Common myeloid progenitor, CD34-positive (primary cell): Measurements from ENCODE around the gene ENPP3.

Source experiments
- CTCF ChIA-PET: fragments of 350-600 bp; sonication (Branson Sonifier 250); formaldehyde crosslinking; loops from one replicate; lab custom pipeline; 2021; ENCODE audit warnings: antibody characterized with exemption; lab: Charles Lee
- POLR2A ChIA-PET: fragments of 350-600 bp; sonication (Branson Sonifier 250); formaldehyde crosslinking; loops from one replicate; lab custom pipeline; 2021; ENCODE audit warnings: antibody characterized with exemption; lab: Charles Lee
- DNase-seq, 3 donors: peaks; one replicate each; pipeline versions ENCODE4 v3.0.0 to v3.0.0-alpha.2; 2013
- H3K27ac ChIP-seq, 2 experiments: 1 replicate in 1 of 2; 2 replicates in 1 of 2; pipeline ENCODE4 v1.7.0; 2013; ENCODE audit warnings: inconsistent platforms in 2 of 2, low read length in 2 of 2, mild to moderate bottlenecking in 2 of 2, low read depth in 1 of 2, moderate library complexity in 1 of 2; ENCODE audit not compliant: severe bottlenecking in 2 of 2, insufficient read depth in 1 of 2, poor library complexity in 1 of 2
- H3K27me3 ChIP-seq, 5 experiments: replicated peaks in 2 of 5; 1 replicate in 3 of 5; 2 replicates in 2 of 5; pipeline versions ENCODE4 v1.6.1 to v1.7.0; 2013; ENCODE audit warnings: low read length in 4 of 5, mild to moderate bottlenecking in 2 of 5, moderate library complexity in 2 of 5, inconsistent platforms in 1 of 5; ENCODE audit not compliant: insufficient read depth in 5 of 5, control insufficient read depth in 4 of 5
- H3K36me3 ChIP-seq, 4 experiments: 1 replicate in 2 of 4; 2 replicates in 2 of 4; pipeline versions ENCODE4 v1.6.1 to v1.7.0; 2013; ENCODE audit warnings: low read length in 3 of 4, control low read depth in 1 of 4, mild to moderate bottlenecking in 1 of 4; ENCODE audit not compliant: control insufficient read depth in 4 of 4, insufficient read depth in 4 of 4
- H3K4me1 ChIP-seq, 4 experiments: 1 replicate in 3 of 4; 2 replicates in 1 of 4; pipeline versions ENCODE4 v1.6.1 to v1.7.1; 2013; ENCODE audit warnings: low read length in 3 of 4, mild to moderate bottlenecking in 3 of 4, control low read depth in 1 of 4, inconsistent platforms in 1 of 4, moderate library complexity in 1 of 4; ENCODE audit not compliant: control insufficient read depth in 4 of 4, insufficient read depth in 4 of 4; ENCODE audit errors: control extremely low read depth in 1 of 4
- H3K4me3 ChIP-seq, 7 experiments: 1 replicate in 4 of 7; 2 replicates in 3 of 7; pipeline versions ENCODE4 v1.5.1 to v1.7.0; 2013; ENCODE audit warnings: mild to moderate bottlenecking in 7 of 7, low read length in 6 of 7, moderate library complexity in 6 of 7, inconsistent platforms in 2 of 7, low read depth in 2 of 7, control low read depth in 1 of 7; ENCODE audit not compliant: insufficient read depth in 4 of 7, control insufficient read depth in 1 of 7; ENCODE audit errors: extremely low read depth in 1 of 7
- H3K9me3 ChIP-seq, 5 experiments: 1 replicate in 4 of 5; 2 replicates in 1 of 5; pipeline versions ENCODE4 v1.6.1 to v1.7.1; 2013; ENCODE audit warnings: low read length in 4 of 5, mild to moderate bottlenecking in 2 of 5, inconsistent platforms in 1 of 5, low read depth in 1 of 5, moderate library complexity in 1 of 5; ENCODE audit not compliant: control insufficient read depth in 4 of 5, insufficient read depth in 2 of 5; ENCODE audit errors: control extremely low read depth in 1 of 5
- WGBS: methylation state at CpG from one replicate; pipeline ENCODE4 v1.1.5; 2013; ENCODE audit not compliant: insufficient coverage; 5-methylcytosine and 5-hydroxymethylcytosine counted together

Gene ENPP3

GRCh38 chr6:131769385-131770141 is 132.5 kb downstream of the ENPP3 start:
- DNase-seq = no peak
- peaks cover 0 to 20% (median 2%) of the 10 kb centered on the region in 5 experiments for H3K27me3 ChIP-seq
- CTCF ChIA-PET = no interaction called here

GRCh38 chr6:131770776-131771175 is 133.7 kb downstream of the ENPP3 start:
- peaks cover 0 to 18% (median 2%) of the 10 kb centered on the region in 5 experiments for H3K27me3 ChIP-seq
- no peaks in the 10 kb centered on the region for H3K36me3 ChIP-seq
- H3K4me3 ChIP-seq = no peak overlapping the region
- POLR2A ChIA-PET = no interaction called here
- WGBS = 100% methylated on average over 1 of the region's 1 CpG
- no peaks in the 10 kb centered on the region for H3K9me3 ChIP-seq
- no peak for DNase-seq
- CTCF ChIA-PET = no interaction called here
- no peak overlapping the region for H3K27ac ChIP-seq
- no peaks in the 10 kb centered on the region for H3K4me1 ChIP-seq

More at GRCh38 chr6:131769385-131770141, 132.5 kb downstream of the ENPP3 start:
- Histone ChIP-seq H3K4me3 (no peak overlapping the region), H3K4me1 (no peaks in the 10 kb centered on the region), H3K27ac (no peak overlapping the region), H3K36me3 (no peaks in the 10 kb centered on the region), H3K9me3 (peaks cover 0 to 2% (median 0%) of the 10 kb centered on the region in 5 experiments)
- WGBS = 99% methylated on average over 11 of the region's 15 CpGs
- POLR2A ChIA-PET = no interaction called here

GRCh38 chr6:131773284-131773950 is 136.3 kb downstream of the ENPP3 start:
- no peaks in the 10 kb centered on the region for H3K36me3 ChIP-seq
- CTCF ChIA-PET = no interaction called here
- DNase-seq = no peak
- no peak overlapping the region for H3K4me3 ChIP-seq
- H3K27me3 ChIP-seq = peaks cover 0 to 17% (median 2%) of the 10 kb centered on the region in 5 experiments
- no peak overlapping the region for H3K27ac ChIP-seq
- WGBS = 100% methylated on average over 2 of the region's 4 CpGs
- no peaks in the 10 kb centered on the region for H3K9me3 ChIP-seq
- POLR2A ChIA-PET = interaction anchor here (0.5 kb wide), 1 partner anchor 21 kb away, joined by 3 read pairs; no protein-coding TSS in a partner anchor
- H3K4me1 ChIP-seq = no peaks in the 10 kb centered on the region

GRCh38 chr6:131775886-131776285 is 138.8 kb downstream of the ENPP3 start:
- Histone ChIP-seq H3K27me3 (peaks cover 0 to 14% (median 2%) of the 10 kb centered on the region in 5 experiments), H3K4me1 (no peaks in the 10 kb centered on the region), H3K9me3 (no peaks in the 10 kb centered on the region), H3K27ac (no peak overlapping the region), H3K36me3 (no peaks in the 10 kb centered on the region), H3K4me3 (no peak overlapping the region)
- 93% methylated on average over 3 of the region's 3 CpGs for WGBS
- DNase-seq = no peak
- ChIA-PET POLR2A (no interaction called here), CTCF (no interaction called here)

- CTCF ChIA-PET = no interaction called here
- DNase-seq = no peak
- H3K4me3 ChIP-seq = no peak overlapping the region
- peaks cover 0 to 14% (median 2%) of the 10 kb centered on the region in 5 experiments for H3K27me3 ChIP-seq
- POLR2A ChIA-PET = no interaction called here
- no CpG with 5 or more reads among the region's 2 CpGs for WGBS
- H3K27ac ChIP-seq = no peak overlapping the region
- H3K9me3 ChIP-seq = no peaks in the 10 kb centered on the region
- no peaks in the 10 kb centered on the region for H3K36me3 ChIP-seq
- H3K4me1 ChIP-seq = no peaks in the 10 kb centered on the region
Observed at GRCh38 chr6:131776985-131777384, 139.9 kb downstream of the ENPP3 start.

- CTCF ChIA-PET = no interaction called here
- no peaks in the 10 kb centered on the region for H3K9me3 ChIP-seq
- POLR2A ChIA-PET = no interaction called here
- H3K27ac ChIP-seq = no peak overlapping the region
- no peaks in the 10 kb centered on the region for H3K4me1 ChIP-seq
- H3K27me3 ChIP-seq = peaks cover 0 to 7% (median 2%) of the 10 kb centered on the region in 5 experiments
- H3K4me3 ChIP-seq = no peak overlapping the region
- WGBS = no CpG with 5 or more reads among the region's 1 CpG
- no peak for DNase-seq
- no peaks in the 10 kb centered on the region for H3K36me3 ChIP-seq
Observed at GRCh38 chr6:131778169-131778568, 141.1 kb downstream of the ENPP3 start.

- DNase-seq = no peak
- H3K4me3 ChIP-seq = no peak overlapping the region
- H3K27ac ChIP-seq = no peak overlapping the region
- WGBS = 100% methylated on average over 1 of the region's 2 CpGs
- peaks cover 0 to 6% (median 2%) of the 10 kb centered on the region in 5 experiments for H3K27me3 ChIP-seq
- ChIA-PET POLR2A (no interaction called here), CTCF (no interaction called here)
- no peaks in the 10 kb centered on the region for H3K4me1 ChIP-seq
- H3K9me3 ChIP-seq = no peaks in the 10 kb centered on the region
- no peaks in the 10 kb centered on the region for H3K36me3 ChIP-seq
Observed at GRCh38 chr6:131779304-131779703, 142.2 kb downstream of the ENPP3 start.
